ENCODE data around the gene VPS33B.

- TF ChIP-seq CTCF (IDR thresholded peaks at IDR 0.05) (no peak), POLR2A (IDR thresholded peaks at IDR 0.05) (no peak)
Measured at GRCh38 chr15:90967206-90967605, 55.2 kb downstream of the VPS33B start.

Data from uterus (tissue), 2 donors.